ENCODE measurements around the gene RUNX2. TPM values are rescaled to one million over a fixed set of nuclear protein-coding genes. Genes with fewer than 3 reads are reported as not detected.

Gene RUNX2
- total and polyA plus RNA-seq, 8 donors = 0.80 to 18.7 (median 2.7) TPM; not detected in 1

GRCh38 chr6:45314146-45314545, 14.0 kb upstream of the RUNX2 start:
- Histone ChIP-seq H3K4me3 (no peak overlapping the region), H3K27ac (no peak overlapping the region), H3K36me3 (peaks cover 0 to 2% (median 0%) of the 10 kb centered on the region in 4 donors), H3K27me3 (no peaks in the 10 kb centered on the region), H3K4me1 (no peaks in the 10 kb centered on the region), H3K9me3 (no peaks in the 10 kb centered on the region)
- DNase-seq = no peak
- intact Hi-C loops (cut with DNase I; ENCODE audit: low total_unique reads) = no loop called here
- 51 to 64% (median 60%) methylated on average over 5 of the region's 5 CpGs for WGBS, 5 donors
- no peak for TF ChIP-seq POLR2AphosphoS5 (IDR thresholded peaks at IDR 0.05)
- TF ChIP-seq CTCF (IDR thresholded peaks at IDR 0.05) = no peak
- no peak for TF ChIP-seq EP300 (IDR thresholded peaks at IDR 0.05)
- TF ChIP-seq POLR2A (IDR thresholded peaks at IDR 0.05) = no peak

- intact Hi-C loops (cut with DNase I; ENCODE audit: low total_unique reads) = no loop called here
- peaks cover 0 to 2% (median 0%) of the 10 kb centered on the region in 4 donors for H3K36me3 ChIP-seq
- no peaks in the 10 kb centered on the region for H3K9me3 ChIP-seq
- TF ChIP-seq POLR2AphosphoS5 (IDR thresholded peaks at IDR 0.05) (no peak), EP300 (IDR thresholded peaks at IDR 0.05) (no peak), CTCF (IDR thresholded peaks at IDR 0.05) (no peak), POLR2A (IDR thresholded peaks at IDR 0.05) (no peak)
- H3K27ac ChIP-seq = no peak overlapping the region
- WGBS, 5 donors = 82 to 86% (median 82%) methylated on average over 4 of the region's 4 CpGs
- DNase-seq = no peak
- H3K27me3 ChIP-seq = no peaks in the 10 kb centered on the region
- H3K4me3 ChIP-seq = no peak overlapping the region
- no peaks in the 10 kb centered on the region for H3K4me1 ChIP-seq
Observed at GRCh38 chr6:45320349-45320748, 7.8 kb upstream of the RUNX2 start.

GRCh38 chr6:45323656-45324224, 4.4 kb upstream of the RUNX2 start:
- Histone ChIP-seq H3K36me3 (no peaks in the 10 kb centered on the region), H3K4me3 (no peak overlapping the region), H3K4me1 (peaks cover 5 to 12% (median 8%) of the 10 kb centered on the region in 4 donors), H3K27ac (no peak overlapping the region), H3K27me3 (no peaks in the 10 kb centered on the region), H3K9me3 (no peaks in the 10 kb centered on the region)
- WGBS, 5 donors = 61 to 78% (median 73%) methylated on average over 3 of the region's 3 CpGs
- no peak for TF ChIP-seq POLR2A (IDR thresholded peaks at IDR 0.05)
- no peak for TF ChIP-seq CTCF (IDR thresholded peaks at IDR 0.05)
- no peak for TF ChIP-seq POLR2AphosphoS5 (IDR thresholded peaks at IDR 0.05)
- no peak for TF ChIP-seq EP300 (IDR thresholded peaks at IDR 0.05)
- intact Hi-C loops (cut with DNase I; ENCODE audit: low total_unique reads) = no loop called here
- DNase-seq = peak in 1 of 2 donors; percentile 15

- DNase-seq = no peak
- intact Hi-C loops (cut with DNase I; ENCODE audit: low total_unique reads) = no loop called here
- no peak overlapping the region for H3K4me3 ChIP-seq
- H3K9me3 ChIP-seq = no peaks in the 10 kb centered on the region
- no peak for TF ChIP-seq POLR2AphosphoS5 (IDR thresholded peaks at IDR 0.05)
- TF ChIP-seq EP300 (IDR thresholded peaks at IDR 0.05) = no peak
- TF ChIP-seq POLR2A (IDR thresholded peaks at IDR 0.05) = no peak
- TF ChIP-seq CTCF (IDR thresholded peaks at IDR 0.05) = no peak
- H3K27me3 ChIP-seq = no peaks in the 10 kb centered on the region
- no peak overlapping the region for H3K27ac ChIP-seq
- no peaks in the 10 kb centered on the region for H3K36me3 ChIP-seq
- H3K4me1 ChIP-seq = peaks cover 5 to 15% (median 8%) of the 10 kb centered on the region in 4 donors
- 76 to 89% (median 83%) methylated on average over 5 of the region's 5 CpGs for WGBS, 5 donors
Observed at GRCh38 chr6:45326698-45327417, 1.3 kb upstream of the RUNX2 start.

Data from stomach (tissue), 9 donors.